GM12872 (cell line): ENCODE measurements around the gene RNASEH2B.

Source experiments
- TF ChIP-seq, protein P1 (sequence below): IDR thresholded peaks from 3 replicates; pipeline ENCODE4 v1.5.1; 2011; ENCODE audit warnings: low read depth, mild to moderate bottlenecking, low read length, moderate library complexity; ENCODE audit not compliant: insufficient read depth

The RNASEH2B gene

DNA sequence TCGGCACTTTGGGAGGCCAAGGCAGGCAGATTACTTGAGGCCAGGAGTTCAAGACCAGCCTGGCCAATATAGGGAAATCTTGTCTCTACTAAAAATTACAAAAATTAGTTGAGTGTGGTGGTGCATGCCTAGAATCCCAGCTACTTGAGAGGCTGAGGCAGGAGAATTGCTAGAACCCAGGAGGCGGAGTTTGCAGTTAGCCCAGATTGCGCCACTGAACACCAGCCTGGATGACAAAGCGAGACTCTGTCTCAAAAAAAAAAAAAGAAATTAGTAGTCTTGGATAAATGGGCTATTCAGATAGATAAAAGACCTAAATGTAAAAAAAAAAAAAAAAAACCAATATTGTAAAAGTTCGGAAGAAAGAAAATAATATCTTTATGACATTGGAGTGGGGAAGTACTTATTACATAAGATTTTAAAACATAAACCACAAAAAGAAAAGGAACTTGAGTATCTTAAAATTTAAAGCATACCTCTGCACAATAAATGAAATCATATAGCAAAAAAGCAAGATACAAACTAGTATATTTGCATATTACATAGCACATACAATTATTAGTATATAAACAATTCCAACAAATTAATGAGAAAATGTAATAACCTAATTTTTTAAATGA, 26.7 kb upstream of the RNASEH2B start:
- TF ChIP-seq, protein P1, sequence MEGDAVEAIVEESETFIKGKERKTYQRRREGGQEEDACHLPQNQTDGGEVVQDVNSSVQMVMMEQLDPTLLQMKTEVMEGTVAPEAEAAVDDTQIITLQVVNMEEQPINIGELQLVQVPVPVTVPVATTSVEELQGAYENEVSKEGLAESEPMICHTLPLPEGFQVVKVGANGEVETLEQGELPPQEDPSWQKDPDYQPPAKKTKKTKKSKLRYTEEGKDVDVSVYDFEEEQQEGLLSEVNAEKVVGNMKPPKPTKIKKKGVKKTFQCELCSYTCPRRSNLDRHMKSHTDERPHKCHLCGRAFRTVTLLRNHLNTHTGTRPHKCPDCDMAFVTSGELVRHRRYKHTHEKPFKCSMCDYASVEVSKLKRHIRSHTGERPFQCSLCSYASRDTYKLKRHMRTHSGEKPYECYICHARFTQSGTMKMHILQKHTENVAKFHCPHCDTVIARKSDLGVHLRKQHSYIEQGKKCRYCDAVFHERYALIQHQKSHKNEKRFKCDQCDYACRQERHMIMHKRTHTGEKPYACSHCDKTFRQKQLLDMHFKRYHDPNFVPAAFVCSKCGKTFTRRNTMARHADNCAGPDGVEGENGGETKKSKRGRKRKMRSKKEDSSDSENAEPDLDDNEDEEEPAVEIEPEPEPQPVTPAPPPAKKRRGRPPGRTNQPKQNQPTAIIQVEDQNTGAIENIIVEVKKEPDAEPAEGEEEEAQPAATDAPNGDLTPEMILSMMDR: no peak

DNA sequence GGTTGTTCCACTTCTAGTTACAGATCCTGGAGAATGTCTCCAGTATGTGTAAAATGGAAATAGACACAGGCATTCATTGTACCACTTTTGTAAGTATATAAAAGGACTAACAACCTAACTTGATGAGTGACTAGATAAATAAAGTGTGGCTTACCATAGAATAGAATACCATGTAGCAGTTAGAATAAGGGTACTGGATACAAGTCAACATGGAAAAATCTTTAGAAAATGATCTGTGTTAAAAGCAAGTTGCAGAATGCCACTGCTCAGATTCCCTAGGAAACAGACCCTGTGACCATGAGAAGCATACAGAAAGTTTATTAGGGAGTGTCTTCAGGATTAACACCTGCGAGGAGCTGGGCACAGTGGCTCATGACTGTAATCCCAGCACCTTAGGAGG, 25.9 kb upstream of the RNASEH2B start:
- TF ChIP-seq, protein P1: no peak

DNA sequence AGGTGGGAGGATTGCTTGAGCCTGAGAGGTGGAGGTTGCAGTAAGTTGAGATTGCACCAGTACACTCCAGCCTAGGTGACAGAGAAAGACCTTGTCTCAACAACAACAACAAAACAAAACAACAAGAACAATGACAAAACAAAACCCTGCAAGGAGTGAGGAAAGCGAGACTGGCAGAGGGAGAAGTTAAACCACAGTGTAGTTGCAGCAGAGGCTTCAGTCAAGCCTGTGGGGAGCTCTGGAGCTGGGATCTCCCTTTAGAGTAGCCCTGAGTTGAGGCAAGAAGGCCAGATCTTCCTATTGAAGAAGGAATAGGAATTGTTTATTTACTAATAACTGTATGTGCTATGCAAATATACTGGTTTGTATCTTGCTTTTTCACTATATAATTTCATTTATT, 25.3 kb upstream of the RNASEH2B start:
- TF ChIP-seq, protein P1: no peak

DNA sequence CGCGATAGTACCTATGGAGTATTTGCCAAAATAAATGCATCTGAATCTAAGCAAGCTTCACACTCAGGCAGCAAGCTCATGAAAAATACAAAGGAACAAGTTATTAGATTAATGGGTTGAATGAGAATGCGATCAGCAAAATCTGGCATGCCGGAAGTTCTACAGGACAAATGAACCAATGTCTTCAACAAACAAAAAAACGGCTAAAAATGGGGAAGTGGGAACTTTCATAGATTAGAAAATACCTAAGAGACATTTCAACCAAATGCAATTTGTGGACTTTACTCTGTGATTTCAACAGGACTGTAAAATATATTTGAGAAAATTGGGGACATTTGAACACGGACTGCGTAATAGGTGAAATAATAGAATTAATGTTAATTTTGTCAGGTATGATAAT, 22.4 kb upstream of the RNASEH2B start:
- TF ChIP-seq, protein P1: no peak

DNA sequence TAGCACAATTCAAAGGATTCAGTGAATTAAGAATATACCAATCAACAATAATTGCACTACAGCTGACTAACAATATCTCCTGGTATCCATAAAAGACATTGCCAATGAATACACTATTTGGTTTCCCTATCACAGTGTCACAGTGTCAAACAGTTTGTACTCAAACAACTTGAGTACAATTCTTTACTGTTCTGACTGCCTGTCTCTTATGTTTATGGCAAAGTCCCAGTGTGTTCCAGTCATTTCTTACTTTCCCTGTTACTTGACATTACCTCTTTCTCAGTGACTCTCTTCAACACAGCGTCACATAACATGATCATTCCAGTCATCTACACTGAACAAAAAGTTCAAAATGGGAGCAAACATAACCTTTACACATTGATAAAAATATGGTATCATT, 21.2 kb upstream of the RNASEH2B start:
- TF ChIP-seq, protein P1: no peak

DNA sequence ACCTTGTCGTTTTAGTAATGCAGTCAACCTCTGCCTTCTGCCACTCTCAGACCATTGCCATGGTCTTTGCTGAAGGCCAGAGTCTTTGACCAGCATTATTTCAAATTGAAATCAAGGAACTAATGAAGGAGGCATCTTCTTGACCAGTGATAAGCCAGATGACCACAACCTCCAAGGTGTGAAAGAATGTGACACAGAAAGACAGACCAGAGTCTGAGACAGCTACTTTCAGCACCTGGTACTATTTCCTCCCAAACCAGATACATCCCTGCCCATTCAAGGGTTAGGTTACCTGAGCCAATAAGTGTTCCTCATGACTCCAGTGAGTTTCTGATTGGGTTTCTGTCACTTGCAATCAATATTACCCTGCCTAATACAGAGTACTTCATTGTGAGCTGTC, 20.3 kb upstream of the RNASEH2B start:
- TF ChIP-seq, protein P1: no peak

DNA sequence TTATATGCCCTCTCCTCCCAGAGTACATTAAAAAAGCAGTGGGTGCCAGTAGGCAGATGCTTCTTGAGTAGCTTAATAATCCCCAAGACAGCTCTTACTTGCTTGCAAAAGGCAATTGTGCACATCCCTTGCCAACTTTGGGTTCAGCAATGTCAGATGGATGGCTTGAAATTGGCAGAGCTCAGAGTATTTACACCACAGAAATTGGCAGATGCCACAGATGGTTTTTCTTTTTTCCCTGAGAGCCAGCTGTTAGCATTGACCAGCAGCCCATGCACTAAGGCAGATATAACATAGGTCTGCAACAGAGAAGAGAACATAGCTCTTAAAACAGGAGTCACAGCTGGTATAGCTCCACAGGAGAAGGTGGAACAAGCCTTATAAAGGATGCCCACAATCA, 18.4 kb upstream of the RNASEH2B start:
- TF ChIP-seq, protein P1: no peak
